ENCODE data around the gene CRYBB2.

DNA sequence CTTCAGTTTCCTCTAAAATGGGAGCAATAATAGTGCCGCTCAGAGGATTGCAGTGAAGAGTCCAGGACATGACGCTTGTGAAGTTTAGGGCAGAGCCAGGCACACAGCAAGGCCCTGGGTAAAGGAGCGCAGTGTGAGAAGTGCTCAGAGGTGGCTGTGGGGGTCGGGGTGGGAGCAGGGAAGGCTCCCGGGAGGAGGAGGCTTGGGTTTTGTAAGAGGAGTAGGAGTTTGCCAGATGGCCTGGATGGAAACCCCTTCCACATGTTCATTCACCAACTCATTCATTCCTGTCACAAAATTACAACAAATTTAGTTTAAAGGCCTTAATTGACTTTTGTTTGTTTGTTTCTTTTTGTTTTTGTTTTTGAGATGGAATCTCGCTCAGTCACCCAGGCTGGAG lies 17.0 kb downstream of the CRYBB2 start:
- TF ChIP-seq, protein P1, sequence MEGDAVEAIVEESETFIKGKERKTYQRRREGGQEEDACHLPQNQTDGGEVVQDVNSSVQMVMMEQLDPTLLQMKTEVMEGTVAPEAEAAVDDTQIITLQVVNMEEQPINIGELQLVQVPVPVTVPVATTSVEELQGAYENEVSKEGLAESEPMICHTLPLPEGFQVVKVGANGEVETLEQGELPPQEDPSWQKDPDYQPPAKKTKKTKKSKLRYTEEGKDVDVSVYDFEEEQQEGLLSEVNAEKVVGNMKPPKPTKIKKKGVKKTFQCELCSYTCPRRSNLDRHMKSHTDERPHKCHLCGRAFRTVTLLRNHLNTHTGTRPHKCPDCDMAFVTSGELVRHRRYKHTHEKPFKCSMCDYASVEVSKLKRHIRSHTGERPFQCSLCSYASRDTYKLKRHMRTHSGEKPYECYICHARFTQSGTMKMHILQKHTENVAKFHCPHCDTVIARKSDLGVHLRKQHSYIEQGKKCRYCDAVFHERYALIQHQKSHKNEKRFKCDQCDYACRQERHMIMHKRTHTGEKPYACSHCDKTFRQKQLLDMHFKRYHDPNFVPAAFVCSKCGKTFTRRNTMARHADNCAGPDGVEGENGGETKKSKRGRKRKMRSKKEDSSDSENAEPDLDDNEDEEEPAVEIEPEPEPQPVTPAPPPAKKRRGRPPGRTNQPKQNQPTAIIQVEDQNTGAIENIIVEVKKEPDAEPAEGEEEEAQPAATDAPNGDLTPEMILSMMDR (IDR thresholded peaks at IDR 0.05): no peak
- TF ChIP-seq POLR2A (IDR thresholded peaks at IDR 0.05): no peak

All from lower leg skin (tissue), 3 donors.